ENCODE measurements around the gene CARD19. TPM values are rescaled to one million over a fixed set of nuclear protein-coding genes. Genes with fewer than 3 reads are reported as not detected.

Gene CARD19
- total RNA-seq, 1 experiment from 2014 or later = 54.5 TPM

DNA sequence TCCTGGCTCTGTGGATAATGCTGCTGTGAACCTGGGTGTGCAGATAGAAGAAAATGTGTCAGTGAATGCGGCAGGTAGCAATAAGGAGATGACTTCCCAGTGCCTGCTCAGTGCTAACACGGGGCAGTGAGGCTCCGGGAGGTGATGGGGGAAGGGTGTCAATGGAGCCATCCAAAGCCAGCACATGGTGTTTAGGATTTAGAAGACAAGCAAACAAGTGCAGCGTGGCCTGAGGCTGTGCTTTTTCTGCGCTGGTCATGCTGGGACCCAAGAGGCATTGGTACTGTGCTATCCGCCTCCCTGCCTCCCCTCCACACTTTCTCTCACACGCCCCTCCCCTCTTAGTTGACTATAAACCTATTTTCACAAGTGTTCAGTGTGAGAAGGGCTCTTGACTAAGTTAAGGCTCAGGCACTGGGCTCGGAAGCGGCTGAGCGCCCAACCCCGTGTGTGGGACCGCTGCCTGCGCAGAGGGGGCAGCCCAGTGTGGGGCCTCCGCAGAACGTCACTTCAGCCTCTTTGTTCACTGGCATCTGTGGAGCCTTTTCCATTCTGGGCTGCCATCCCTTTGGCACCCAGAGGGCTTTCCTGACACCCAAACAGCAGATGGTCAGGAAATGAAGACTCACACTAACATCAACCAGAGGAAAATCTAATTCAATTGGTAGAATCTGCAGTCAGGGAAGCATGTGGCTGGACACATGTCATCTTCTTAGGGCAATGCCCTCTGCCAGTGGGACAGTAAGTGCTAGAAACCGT is 59.9 kb downstream of the CARD19 start:
- Histone ChIP-seq H3K79me2 (ENCODE audit: insufficient read depth, low read length) (no peaks in the 10 kb centered on the region), H3K4me3 (replicated peaks in 1 of 2; ENCODE audit: low read depth in 1 of 2, low read length in 2 of 2) (no peak overlapping the region), H3K9ac (ENCODE audit: low read length) (no peak overlapping the region), H3K27me3 (ENCODE audit: insufficient read depth, low read length) (no peaks in the 10 kb centered on the region), H4K20me1 (ENCODE audit: insufficient read depth) (no peaks in the 10 kb centered on the region), H3K4me1 (ENCODE audit: control insufficient read depth in 1 of 2, insufficient read depth in 2 of 2, low read length in 2 of 2) (peaks cover 3 to 7% of the 10 kb centered on the region in 2 experiments; a peak in 3 of 4 replicates), H3K9me2 (ENCODE audit: insufficient read depth) (no peaks in the 10 kb centered on the region), H3K4me2 (ENCODE audit: low read length) (no peak overlapping the region), H3K9me3 (ENCODE audit: control insufficient read depth in 1 of 2, insufficient read depth in 1 of 2, low read depth in 1 of 2, low read length in 2 of 2) (no peaks in the 10 kb centered on the region), H2AFZ (ENCODE audit: low read depth, low read length, poor library complexity, severe bottlenecking) (no peak overlapping the region), H3K27ac (ENCODE audit: low read depth, low read length) (no peak overlapping the region), H3K36me3 (ENCODE audit: control insufficient read depth in 1 of 2, insufficient read depth in 2 of 2, low read length in 2 of 2) (no peaks in the 10 kb centered on the region)
- BruUV-seq (replicated peaks) = no TSS peak
- no peak for DNase-seq (ENCODE audit: low read depth, low spot score)
- CTCF ChIA-PET = interaction anchor here (1.5 kb wide), 1 partner anchor 149 kb away, joined by 5 read pairs; no protein-coding TSS in a partner anchor
- ATAC-seq = no peak
- POLR2A ChIA-PET = interaction anchor here (1.2 kb wide), 1 partner anchor 36 kb away, joined by 3 read pairs; no protein-coding TSS in a partner anchor
- RAD21 ChIA-PET (ENCODE audit: low non-redundant PET in 1 of 2, low total read pairs in 2 of 2, uncharacterized antibody in 2 of 2, unreplicated experiment in 2 of 2) = no interaction called here
- intact Hi-C loops (cut with micrococcal nuclease) = no loop called here
- TF ChIP-seq CBX3 (IDR thresholded peaks at IDR 0.05; ENCODE audit: low read depth) (no peak), EZH2phosphoT487 (IDR thresholded peaks at IDR 0.05; ENCODE audit: borderline replicate concordance) (no peak), ZNF274 (IDR thresholded peaks at IDR 0.05; ENCODE audit: low read depth, low read length) (no peak), ZFX (IDR thresholded peaks at IDR 0.05) (no peak), YY1 (IDR thresholded peaks at IDR 0.05; ENCODE audit: extremely low read depth, insufficient replicate concordance, low read depth, low read length) (no peak)

DNA sequence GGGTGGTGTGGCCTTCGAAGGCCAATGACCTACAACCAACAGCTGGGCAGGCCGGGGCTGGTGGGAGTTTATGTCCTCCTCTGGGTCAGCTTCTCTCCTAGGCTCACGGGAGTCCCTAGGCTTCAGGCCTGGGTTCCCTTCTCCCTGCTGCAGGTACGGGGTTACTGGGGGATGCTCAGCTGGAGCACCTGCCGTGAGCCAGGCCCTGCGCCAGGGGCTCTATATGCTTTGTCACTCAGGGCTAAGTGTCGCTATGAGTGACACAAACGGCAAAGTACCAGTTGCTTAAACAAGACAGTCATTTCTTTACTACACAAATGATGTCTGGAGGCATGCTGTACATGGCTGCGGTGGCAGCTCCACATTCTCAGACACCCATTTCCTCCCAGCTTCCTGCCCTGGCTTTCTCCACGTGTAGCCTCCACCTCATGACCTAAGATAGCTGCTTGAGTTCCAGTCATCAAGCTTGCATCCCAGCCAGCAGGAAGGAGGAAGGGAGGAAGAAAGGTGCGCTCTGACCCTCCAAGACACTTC is 60.5 kb downstream of the CARD19 start:
- H3K27ac ChIP-seq (ENCODE audit: low read depth, low read length) = no peak overlapping the region
- ATAC-seq (no peak), DNase-seq (ENCODE audit: low read depth, low spot score) (no peak)
- POLR2A ChIA-PET = interaction anchor here (1.2 kb wide), 1 partner anchor 37 kb away, joined by 3 read pairs; no protein-coding TSS in a partner anchor
- no peaks in the 10 kb centered on the region for H4K20me1 ChIP-seq (ENCODE audit: insufficient read depth)
- no peak overlapping the region for H2AFZ ChIP-seq (ENCODE audit: low read depth, low read length, poor library complexity, severe bottlenecking)
- H3K9ac ChIP-seq (ENCODE audit: low read length) = no peak overlapping the region
- H3K4me2 ChIP-seq (ENCODE audit: low read length) = no peak overlapping the region
- H3K36me3 ChIP-seq (ENCODE audit: control insufficient read depth in 1 of 2, insufficient read depth in 2 of 2, low read length in 2 of 2) = no peaks in the 10 kb centered on the region
- RAD21 ChIA-PET (ENCODE audit: low non-redundant PET in 1 of 2, low total read pairs in 2 of 2, uncharacterized antibody in 2 of 2, unreplicated experiment in 2 of 2) = no interaction called here
- no peaks in the 10 kb centered on the region for H3K79me2 ChIP-seq (ENCODE audit: insufficient read depth, low read length)
- no peaks in the 10 kb centered on the region for H3K27me3 ChIP-seq (ENCODE audit: insufficient read depth, low read length)
- H3K9me3 ChIP-seq (ENCODE audit: control insufficient read depth in 1 of 2, insufficient read depth in 1 of 2, low read depth in 1 of 2, low read length in 2 of 2) = no peaks in the 10 kb centered on the region
- intact Hi-C loops (cut with micrococcal nuclease) = no loop called here
- peaks cover 3 to 7% of the 10 kb centered on the region in 2 experiments; a peak in 3 of 4 replicates for H3K4me1 ChIP-seq (ENCODE audit: control insufficient read depth in 1 of 2, insufficient read depth in 2 of 2, low read length in 2 of 2)
- no peak overlapping the region for H3K4me3 ChIP-seq (replicated peaks in 1 of 2; ENCODE audit: low read depth in 1 of 2, low read length in 2 of 2)
- no peaks in the 10 kb centered on the region for H3K9me2 ChIP-seq (ENCODE audit: insufficient read depth)
- BruUV-seq (replicated peaks) = no TSS peak
- CTCF ChIA-PET = interaction anchor here (1.0 to 1.5 kb wide), 3 partner anchors 146 to 153 kb away, joined by 5 read pairs; no protein-coding TSS in a partner anchor
- TF ChIP-seq CEBPB (IDR thresholded peaks at IDR 0.05; ENCODE audit: low read depth) (no peak), YY1 (IDR thresholded peaks at IDR 0.05; ENCODE audit: extremely low read depth, insufficient replicate concordance, low read depth, low read length) (no peak), TCF7L2 (IDR thresholded peaks at IDR 0.05; ENCODE audit: borderline replicate concordance, extremely low read depth, insufficient read depth, insufficient read length) (no peak), ELF1 (IDR thresholded peaks at IDR 0.05; ENCODE audit: borderline replicate concordance, low read depth) (no peak), ZFX (IDR thresholded peaks at IDR 0.05) (no peak), SRF (IDR thresholded peaks at IDR 0.05; ENCODE audit: low read depth) (no peak), EGR1 (IDR thresholded peaks at IDR 0.05; ENCODE audit: low read depth) (no peak), SIN3A (IDR thresholded peaks at IDR 0.05; ENCODE audit: low read depth) (no peak), ZNF274 (IDR thresholded peaks at IDR 0.05; ENCODE audit: low read depth, low read length) (no peak), EZH2 (IDR thresholded peaks at IDR 0.05) (no peak), RAD21 (IDR thresholded peaks at IDR 0.05; ENCODE audit: low read depth) (no peak)
- TF ChIP-seq, protein P1, sequence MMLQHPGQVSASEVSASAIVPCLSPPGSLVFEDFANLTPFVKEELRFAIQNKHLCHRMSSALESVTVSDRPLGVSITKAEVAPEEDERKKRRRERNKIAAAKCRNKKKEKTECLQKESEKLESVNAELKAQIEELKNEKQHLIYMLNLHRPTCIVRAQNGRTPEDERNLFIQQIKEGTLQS (IDR thresholded peaks at IDR 0.05) = no peak
- TF ChIP-seq, protein P2, sequence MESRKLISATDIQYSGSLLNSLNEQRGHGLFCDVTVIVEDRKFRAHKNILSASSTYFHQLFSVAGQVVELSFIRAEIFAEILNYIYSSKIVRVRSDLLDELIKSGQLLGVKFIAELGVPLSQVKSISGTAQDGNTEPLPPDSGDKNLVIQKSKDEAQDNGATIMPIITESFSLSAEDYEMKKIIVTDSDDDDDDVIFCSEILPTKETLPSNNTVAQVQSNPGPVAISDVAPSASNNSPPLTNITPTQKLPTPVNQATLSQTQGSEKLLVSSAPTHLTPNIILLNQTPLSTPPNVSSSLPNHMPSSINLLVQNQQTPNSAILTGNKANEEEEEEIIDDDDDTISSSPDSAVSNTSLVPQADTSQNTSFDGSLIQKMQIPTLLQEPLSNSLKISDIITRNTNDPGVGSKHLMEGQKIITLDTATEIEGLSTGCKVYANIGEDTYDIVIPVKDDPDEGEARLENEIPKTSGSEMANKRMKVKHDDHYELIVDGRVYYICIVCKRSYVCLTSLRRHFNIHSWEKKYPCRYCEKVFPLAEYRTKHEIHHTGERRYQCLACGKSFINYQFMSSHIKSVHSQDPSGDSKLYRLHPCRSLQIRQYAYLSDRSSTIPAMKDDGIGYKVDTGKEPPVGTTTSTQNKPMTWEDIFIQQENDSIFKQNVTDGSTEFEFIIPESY (IDR thresholded peaks at IDR 0.05; ENCODE audit: extremely low read depth, insufficient replicate concordance, low read length) = no peak
